Dedifferentiated amniotic fluid mesenchymal stem cell (primary cell): ENCODE data around the gene UBE2K.
"Not testable (repeated sequence)": the region's sequence is repeated elsewhere in the genome, so short reads cannot be mapped to it uniquely, and the experiment has no call there.

Experiments
- DNase-seq: peaks from one replicate; pipeline ENCODE4 v3.0.0-alpha.2; 2016; ENCODE audit errors: extremely low spot score

The UBE2K gene

DNA sequence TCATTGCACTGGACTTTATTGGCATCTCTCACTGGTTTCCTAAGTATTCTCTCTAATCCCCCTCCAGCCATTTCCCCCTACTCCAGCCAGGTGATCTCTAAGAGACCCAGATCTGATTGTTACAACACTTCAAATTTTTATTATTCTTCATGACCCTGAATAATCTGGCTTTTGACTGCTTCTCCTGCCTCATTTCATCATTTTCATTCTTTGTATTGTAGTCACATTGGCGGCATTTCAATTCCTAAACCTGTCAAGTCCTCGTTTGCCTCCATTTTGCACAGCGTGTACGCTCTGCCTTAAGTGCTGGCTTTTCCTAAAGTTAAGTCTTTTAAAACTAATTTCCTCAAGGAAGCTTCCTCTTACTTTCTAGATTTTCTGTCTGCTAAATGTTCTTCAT is 31.6 kb downstream of the UBE2K start:
- DNase-seq, result no peak

DNA sequence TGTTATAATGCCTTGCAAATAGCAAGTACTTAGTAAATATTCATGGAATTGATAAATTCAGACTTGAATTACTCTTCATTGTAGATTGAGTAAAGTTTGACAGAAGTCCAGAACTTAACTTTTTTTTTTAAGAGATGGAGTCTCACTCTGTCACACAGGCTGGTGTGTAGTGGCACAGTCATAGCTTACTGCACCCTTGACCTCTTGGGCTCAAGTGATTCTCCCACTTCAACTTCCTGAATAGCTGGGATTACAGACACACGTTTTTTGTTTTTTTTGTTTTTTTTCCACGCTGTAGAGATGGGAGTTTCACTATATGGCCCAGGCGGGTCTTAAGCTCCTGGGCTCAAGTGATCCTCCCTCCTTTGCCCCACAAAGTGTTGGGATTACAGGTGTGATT is 32.1 kb downstream of the UBE2K start:
- no peak for DNase-seq

DNA sequence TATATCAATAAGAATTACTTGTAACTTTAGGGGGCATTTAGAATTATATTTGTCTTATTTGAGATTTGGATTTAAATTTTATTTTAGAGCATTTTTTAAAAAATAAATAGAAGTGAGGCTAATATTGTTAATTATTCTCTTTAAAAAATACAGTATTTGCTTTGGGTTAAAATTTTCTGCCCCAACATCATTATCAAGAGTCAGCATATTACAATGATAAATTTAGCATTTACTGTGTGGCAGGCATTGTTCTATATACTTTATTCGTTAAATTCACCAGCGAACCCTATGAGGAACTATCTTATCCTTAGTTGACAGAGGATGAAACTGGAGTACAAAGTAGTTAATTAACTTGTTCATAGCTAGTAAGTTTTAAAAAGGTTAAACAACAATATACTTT is 34.0 kb downstream of the UBE2K start:
- DNase-seq, result no peak

DNA sequence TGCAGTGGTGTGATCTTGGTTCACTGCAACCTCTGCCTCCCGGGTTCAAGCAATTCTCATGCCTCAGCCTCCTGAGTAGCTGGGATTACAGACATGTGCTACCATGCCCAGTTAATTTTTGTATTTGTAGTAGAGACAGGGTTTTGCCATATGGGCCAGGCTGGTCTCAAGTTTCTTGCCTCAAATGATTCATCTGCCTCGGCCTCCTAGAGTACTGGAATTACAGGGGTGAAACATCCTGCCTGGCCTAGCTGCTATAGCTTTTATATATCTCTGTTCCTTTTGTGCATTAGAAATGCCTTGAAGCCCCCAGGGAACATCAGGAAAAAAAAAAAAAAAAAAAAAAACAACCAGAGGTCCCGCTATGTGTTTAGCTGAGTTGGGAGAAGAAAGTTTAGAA is 34.8 kb downstream of the UBE2K start:
- DNase-seq, result peak; percentile 67

DNA sequence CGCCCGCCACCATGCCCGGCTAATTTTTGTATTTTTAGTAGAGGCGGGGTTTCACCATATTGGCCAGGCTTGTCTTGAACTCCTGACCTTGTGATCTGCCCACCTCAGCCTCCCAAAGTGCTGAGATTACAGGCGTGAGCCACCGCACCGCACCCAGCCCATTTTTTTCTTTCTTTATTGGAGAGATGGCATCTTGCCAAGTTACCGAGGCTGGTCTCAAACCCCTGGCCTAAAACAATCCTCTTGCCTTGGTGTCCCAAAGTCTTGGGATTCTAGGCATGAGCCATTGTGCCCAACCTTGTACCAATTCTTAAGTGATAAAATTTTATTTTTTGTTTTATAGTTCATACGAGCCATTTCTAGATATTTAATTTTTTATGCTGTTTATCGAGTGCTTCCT is 41.7 kb downstream of the UBE2K start:
- not testable (repeated sequence) for DNase-seq

DNA sequence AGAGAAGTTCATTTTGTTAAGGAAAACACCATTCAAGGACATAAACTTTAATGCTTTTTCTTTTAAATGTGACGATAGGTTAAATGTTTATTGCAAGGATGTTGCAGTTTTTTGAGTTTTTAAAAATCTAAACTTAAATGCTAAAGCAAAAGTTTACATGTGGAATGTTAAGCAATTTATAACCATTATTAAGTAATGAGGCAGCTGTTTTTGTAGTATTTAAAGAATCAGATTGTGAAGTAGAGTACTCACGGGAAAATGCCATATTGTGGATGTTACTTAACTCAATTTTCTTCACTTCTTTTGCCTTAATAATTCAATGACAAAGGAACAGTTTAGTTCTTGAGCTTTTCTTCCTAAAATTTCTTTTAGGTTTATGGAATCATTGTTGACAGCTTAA is 43.5 kb downstream of the UBE2K start:
- no peak for DNase-seq

DNA sequence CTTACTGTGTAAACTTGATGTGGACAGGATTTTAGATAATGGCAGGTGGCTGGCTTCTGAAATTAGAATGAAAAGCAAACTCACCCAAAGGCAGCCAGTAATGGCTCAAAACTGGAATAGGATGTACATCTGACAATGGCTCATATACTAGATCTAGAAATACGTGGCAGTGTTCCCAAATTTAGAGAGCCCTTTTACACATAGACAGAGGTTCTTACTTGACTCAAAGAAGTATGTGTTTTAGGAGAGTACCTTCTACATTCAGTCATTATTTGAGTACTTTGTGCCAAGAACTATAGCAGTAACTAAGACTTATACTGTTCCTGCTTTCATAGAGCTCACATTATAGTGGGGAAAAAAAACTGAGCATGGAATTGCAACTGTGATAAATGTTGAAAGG is 48.0 kb downstream of the UBE2K start:
- DNase-seq, result no peak

DNA sequence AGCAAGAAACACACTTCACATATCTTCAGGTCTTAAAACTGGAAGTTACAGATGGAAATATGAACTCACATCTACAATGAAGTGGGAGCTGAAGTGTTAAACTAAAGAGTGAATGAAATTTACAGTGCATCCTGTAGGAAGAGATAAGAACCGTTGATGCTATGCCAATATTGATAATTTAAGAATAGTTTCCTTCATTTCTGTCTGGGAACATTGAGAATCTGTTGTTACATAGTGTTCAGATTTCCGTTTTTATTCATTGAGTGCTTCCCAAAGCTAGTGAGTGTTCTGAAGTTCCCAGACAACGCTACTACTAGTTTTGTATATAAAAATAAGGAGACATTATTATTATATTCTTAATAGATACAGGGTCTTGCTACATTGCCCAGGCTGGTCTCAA is 52.3 kb downstream of the UBE2K start:
- DNase-seq, result no peak

DNA sequence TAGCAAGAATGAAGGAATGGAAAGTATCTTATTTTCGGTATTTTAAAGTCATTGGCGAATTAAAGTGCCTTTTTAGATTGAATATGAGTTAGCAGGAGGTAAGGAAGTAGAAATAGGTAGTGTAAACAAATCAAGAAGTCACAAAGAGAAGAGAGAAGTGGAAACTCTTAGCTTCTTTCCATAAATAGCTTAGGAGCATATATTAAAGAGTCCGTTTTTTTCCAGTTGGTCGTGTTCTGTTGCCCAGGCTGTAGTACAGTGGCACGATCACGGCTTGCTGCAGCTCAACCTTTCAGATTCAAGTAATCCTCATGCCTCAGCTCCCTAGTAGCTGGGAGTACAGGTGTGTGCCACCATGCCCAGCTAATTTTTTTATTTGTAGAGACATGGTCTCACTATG is 56.4 kb downstream of the UBE2K start:
- DNase-seq, result no peak

DNA sequence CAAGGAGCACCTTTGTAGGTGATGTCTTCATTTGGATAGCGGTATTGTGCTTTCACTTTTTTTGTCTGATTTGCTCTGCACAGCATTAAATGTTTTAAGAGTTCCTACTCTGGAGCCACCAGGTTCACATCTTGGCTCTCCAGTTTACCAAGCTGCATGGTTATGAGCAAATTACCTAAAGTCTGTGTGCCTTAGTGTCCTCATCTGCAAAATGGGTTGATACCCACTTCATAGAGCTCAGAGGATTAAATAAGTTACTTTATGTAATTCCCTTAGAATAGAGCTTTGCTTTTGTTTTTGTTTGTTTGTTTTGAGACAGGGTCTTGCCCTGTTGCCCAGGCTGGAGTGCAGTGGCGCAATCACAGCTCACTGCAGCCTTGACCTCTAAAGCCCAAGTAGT is 58.2 kb downstream of the UBE2K start:
- DNase-seq, result no peak

DNA sequence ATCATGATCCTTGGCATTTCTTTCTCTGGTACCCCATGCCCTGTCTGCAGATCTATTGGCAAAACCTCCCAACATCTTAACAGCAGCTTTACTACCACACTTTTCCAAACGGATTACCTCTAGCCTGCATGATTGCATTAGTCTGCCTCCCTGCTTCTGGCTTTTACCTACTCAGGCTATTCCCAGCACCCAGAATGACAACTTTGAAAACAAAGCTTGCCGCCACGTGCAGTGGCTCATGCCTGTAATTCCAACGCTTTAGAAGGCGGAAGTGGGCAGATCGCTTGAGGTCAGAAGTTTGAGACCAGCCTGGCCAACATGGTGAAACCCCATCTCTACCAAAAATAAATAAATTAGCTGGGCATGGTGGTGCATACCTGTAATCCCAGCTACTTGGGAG is 60.2 kb downstream of the UBE2K start:
- DNase-seq, result no peak

DNA sequence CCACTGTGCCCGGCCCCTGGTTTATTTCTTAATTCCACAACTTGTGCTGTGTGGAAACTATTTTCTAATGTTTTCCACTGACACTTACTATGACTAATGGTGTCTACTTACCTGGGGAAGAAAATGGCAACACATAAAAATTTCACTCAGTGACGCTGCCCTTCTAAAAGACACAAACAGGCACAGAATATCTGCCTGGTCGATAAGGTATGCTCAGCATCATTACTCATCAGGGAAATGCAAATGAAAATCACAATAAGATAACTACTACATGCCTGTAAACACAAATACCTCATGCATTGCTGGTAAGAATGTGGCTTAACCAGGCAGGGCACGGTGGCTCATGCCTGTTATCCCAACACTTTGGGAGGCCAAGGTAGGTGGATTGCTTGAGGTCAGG is 61.6 kb downstream of the UBE2K start:
- DNase-seq, result no peak

DNA sequence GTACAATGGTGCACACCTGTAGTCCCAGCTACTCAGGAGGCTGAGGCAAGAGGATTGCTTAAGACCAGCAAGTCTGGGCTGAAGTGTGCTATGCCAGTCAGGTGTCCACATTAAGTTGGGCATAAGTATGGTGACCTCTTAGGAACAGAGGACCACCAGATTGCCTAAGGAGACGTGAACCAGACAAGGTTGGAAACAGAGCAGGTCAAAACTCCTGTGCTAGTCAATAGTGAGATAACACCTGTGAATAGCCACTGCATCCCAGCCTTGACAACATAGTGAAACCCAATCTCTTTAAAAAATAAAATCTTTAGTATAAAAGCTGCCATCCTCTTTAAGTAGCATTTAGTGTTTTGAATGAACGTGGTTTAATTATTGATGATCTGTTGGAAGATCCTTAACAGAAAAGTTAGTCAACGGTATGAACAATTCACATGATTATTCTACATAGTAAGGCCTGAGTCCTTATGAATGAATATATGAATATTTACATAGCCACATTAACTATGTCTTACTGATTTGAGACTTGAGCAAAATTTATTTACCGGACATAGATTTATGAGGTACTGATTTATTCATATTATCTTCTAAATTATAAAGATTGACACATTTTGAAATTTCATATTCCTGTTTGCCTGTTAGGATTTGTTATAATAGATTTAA is 63.2 kb downstream of the UBE2K start:
- DNase-seq, result peak; percentile 10

DNA sequence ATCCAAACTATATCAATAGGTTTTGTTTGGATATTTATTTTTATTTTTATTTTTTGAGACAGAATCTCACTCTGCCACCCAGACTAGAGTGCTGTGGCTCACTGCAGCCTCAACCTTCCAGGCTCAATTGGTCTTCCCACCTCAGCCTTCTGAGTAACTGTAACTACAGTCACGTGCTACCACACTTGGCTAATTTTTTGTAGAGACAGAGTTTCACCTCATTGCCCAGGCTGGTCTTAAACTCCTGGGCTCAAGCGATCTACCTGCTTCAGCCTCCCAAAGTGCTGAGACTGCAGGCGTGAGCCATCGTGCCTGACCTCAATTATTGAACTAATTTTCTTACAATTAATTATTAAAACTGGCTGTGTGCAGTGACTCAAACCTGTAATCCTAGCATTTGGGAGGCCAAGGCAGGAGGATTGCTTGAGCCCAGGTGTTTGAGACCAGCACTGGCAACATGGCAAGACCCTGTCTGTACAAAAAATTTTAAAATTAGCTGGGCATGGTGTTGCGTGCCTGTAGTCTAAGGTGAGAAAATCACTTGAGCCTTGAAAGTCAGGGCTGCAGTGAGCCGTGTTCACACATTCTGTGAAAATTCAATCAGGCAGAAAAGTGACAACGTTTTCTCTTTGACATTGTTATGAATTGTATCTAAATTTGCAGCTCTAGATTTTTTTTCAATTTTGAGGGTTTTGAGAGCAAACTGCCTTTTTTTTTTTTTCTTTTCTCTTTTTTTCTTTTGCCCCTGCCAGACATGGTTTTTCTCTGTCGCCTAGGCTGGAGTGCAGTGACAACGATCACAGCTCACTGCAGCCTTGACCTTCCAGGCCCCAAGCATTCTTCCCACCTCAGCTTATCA is 66.0 kb downstream of the UBE2K start:
- peak; percentile 5 for DNase-seq

DNA sequence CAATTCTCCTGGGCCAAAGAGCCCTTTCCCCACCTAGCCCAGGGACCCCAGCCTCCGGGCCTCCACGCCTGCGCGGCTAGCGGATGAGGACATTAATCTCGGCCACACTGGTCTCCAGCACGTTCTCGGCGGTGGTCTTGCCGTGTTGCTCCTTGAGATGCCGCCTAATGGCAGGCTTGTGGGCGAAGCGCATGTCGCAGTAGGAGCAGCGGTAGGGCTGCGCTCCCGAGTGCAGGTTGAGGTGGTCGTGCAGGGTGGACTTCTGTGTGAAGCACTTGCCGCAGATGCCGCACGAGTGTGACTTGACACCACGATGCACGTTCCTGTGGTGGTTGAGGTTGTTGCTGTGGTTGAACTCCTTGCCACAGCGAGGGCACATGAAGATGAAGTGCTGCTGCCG is 72.1 kb downstream of the UBE2K start:
- no peak for DNase-seq

DNA sequence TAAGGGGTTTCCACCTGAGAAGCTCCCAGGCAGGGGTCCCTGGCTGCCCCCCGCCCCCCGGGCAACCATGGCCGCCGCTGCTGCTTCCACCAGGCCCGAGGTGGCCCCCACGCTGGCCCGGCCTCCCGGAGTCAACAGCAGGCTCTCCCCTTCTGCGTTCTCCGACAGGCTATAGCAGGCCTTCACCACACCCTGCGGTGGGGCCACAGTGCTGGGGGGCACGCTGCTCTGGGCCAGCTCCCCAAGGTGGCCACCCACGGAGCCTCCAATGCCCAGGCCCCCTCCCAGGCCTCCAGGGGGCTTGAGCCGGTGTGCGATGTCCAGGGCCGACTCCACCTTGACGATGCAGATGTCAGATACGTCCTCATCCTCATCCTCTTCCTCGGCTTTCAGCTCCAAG is 72.5 kb downstream of the UBE2K start:
- DNase-seq, result no peak

DNA sequence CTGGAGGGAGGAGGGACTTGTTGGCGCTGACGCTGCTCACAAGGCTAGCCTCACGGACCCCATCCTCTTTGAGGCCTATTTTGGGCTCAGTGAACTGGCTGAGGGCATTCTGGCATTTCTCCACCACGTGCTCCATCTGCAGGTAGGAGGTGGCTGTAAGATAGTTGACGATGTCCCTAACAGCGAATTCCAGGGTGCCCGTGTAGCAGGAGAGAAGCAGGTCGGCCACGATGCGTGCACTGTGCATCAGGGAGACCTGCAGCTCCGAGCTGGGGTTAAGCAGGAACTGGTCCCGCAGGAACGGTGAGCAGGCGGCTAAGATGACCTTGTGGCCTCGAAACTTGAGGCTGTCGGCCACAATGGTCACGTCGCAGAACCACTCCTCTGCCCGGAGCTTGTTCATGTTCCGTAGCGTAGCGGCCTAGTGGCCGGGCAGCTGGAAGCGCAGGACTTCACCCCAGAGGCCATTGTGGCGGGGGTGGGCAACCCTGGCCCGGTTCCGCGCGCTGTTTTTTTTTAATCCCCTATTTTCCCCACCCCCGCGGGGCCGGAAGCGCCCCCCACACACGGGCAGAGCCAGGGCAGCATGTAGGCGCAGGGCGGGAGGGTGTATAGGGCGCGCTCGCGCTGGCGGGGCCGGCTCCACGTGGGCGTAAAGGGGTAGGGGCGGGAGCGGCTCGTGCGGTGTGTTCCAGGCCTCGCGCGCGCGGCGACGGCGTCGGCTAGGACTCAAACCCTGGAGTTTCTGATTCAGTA is 73.2 kb downstream of the UBE2K start:
- no peak for DNase-seq

DNA sequence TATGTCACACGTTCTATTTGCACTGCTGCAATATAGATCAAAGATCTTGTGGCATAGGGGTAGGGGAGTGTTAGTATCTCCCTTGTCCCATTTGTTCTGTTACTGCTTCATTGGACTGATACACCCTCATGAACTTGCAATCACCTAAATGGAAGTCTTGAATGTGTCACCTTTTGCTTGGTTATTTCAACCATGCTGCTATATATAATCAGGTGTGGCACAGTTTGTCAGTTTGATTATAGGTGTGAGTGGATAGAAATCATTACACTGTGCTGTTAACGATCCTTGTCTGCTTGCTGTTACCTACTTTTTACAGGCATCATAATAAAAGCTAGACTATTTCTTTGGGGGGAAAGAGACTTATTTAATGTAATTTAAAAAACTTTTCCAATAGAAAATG is 84.1 kb downstream of the UBE2K start:
- DNase-seq, result not testable (repeated sequence)

DNA sequence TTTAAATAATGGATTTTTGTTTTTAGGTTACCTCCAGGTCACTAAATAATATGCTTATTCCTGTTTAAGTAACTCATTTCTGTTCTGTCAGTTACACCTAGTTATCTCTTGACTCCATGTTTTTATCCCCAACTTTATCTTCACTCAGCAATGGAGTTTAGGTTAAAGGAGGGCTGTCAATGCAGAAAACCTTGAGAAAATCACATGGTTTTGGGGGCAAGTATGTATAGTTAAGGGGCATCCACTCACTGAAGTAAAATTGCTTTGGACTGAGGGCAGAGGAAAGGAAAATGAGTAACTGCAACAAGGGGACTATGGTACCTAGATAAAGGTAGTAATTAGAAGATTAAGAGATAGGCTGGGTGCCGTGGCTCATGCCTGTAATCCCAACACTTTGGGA is 87.1 kb downstream of the UBE2K start:
- DNase-seq, result no peak

DNA sequence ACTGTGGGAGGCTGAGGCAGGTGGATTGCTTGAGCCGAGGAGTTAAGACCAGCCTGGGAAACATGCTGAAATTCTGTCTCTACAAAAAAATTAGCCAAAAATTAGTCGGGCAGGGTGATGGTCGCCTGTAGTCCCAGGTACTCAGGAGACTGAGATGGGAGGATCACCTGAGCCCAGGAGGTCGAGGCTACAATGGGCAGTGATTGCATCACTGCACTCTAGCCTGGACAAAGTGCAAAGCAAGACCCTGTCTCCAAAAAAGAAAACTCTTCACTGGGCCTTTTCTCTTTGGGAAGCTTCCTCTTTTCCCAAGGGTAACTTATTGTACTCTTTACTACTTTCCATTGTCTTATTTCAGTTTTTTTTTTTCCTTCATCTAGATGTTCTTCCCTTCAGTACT is 88.9 kb downstream of the UBE2K start:
- DNase-seq, result no peak

DNA sequence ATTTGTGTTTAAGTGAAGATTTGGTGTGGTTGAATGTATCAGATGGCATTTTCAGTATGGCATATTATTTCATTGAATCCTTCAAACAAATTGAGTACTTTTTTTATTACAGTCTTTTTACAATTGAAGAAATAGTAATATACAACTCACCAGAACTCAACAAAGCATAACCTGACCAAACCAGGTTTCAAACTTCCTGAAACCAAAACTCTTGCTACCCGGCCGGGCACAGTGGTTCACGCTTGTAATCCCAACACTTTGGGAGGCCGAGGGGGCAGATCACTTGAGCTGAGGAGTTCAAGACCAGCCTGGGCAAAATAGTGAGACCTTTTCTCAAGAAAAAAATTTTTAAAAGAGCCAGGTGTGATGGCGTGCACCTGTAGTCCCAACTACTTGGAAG is 94.2 kb downstream of the UBE2K start:
- no peak for DNase-seq

DNA sequence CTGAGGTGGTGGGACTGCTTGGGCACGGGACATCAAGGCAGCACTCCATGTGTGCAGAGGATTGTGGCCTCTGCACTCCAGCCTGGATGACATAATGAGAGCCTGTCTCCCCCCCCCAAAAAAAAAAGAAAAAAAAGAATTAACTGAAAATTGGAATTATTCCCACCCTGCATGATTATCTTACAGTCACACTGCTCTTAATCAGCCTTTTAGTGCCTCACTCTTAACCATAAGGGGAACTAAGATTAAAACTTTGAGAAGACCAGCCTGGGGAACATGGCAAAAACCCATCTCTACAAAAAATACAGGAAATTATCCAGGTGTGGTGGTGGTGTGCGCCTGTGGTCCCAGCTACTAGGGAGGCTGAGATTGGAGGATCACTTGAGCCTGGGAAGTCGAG is 94.6 kb downstream of the UBE2K start:
- DNase-seq, result no peak

DNA sequence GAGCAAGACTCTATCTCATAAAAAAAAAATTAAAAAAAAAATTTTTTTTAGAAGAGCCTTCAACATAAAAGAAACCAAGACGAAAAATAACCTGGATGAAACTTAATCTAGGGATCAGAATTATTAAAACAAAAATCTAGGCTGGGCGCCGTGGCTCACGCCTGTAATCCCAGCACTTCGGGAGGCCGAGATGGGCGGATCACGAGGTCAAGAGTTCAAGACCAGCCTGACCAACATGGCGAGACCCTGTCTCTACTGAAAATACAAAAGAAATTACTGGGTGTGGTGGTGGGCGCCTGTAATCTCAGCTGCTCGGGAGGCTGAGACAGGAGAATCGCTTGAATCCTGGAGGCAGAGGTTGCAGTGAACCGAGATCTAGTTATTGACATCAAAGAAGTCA is 95.0 kb downstream of the UBE2K start:
- not testable (repeated sequence) for DNase-seq
